K562 (cell line): ENCODE data around the gene ASB13. TPM values are rescaled to one million over a fixed set of nuclear protein-coding genes. Genes with fewer than 3 reads are reported as not detected.

Experiments
- MGA ChIP-seq: fragments of 450-650 bp; IDR thresholded peaks from 2 replicates; pipeline ENCODE4 v1.6.1; 2016; ENCODE audit warnings: mild to moderate bottlenecking, moderate library complexity
- MYNN ChIP-seq, 2 experiments: sonication (generic); formaldehyde crosslinking in 1 of 2; IDR thresholded peaks; 2 replicates each; pipeline versions ENCODE4 v1.5.0 to v1.6.1; 2016 to 2020; ENCODE audit warnings: antibody characterized with exemption in 1 of 2, missing genetic modification reagents in 1 of 2
- ZBTB11 ChIP-seq, 3 experiments: fragments of 200-800 bp in 1 of 3; fragments of 250-450 bp in 1 of 3; fragments of 450-650 bp in 1 of 3; sonication (Bioruptor Pico) in 1 of 3; sonication (Bioruptor generic) in 1 of 3; formaldehyde crosslinking in 1 of 3; IDR thresholded peaks; 2 replicates each; pipeline versions ENCODE4 v1.6.1 to v1.8.0; 2016 to 2022; ENCODE audit warnings: mild to moderate bottlenecking in 2 of 3, missing genetic modification characterization in 2 of 3, missing compliant biosample characterization in 1 of 3, moderate library complexity in 1 of 3
- ZNF609 ChIP-seq: sonication (generic); formaldehyde crosslinking; IDR thresholded peaks from 2 replicates; pipeline ENCODE4 v1.8.1; 2023; ENCODE audit warnings: missing genetic modification reagents, mild to moderate bottlenecking, borderline replicate concordance
- polyA plus RNA-seq, 8 experiments: library from polyadenylated mRNA; depleted of rRNA in 4 of 8; stranded (reverse) in 5 of 8; unstranded in 3 of 8; fragments of >200 nt; fragmentation: Nextera tagmentation in 2 of 8; fragmentation: Illumina TruSeq in 1 of 8; extraction: Ambion mirVana in 2 of 8; extraction: Trizol in 1 of 8; gene quantifications; 2 replicates each; pipeline versions ENCODE4 v1.2.1 to v1.2.3, GENCODE V29; 2011 to 2014; ENCODE audit warnings: inconsistent platforms in 1 of 8, missing spikeins in 1 of 8
- total RNA-seq, 7 experiments: library from RNA; depleted of rRNA in 6 of 7; stranded (reverse); fragments of >200 nt in 6 of 7; fragmentation: Illumina TruSeq in 2 of 7; extraction: Trizol in 2 of 7; gene quantifications; 2 replicates each; pipeline versions ENCODE4 v1.2.1 to v1.2.3, GENCODE V29; 2011 to 2021; ENCODE audit warnings: low replicate concordance in 1 of 7

ASB13 gene
- total and polyA plus RNA-seq, 9 of the 15 experiments (the other 6 are each of a cell fraction or from before 2014, with no cell fraction given): 5.2 to 28.8 (median 16.9) TPM

- TF ChIP-seq ZBTB11 (CRISPR knock-in tag; IDR thresholded peaks at IDR 0.05) (0 out of 6 replicates have a peak, but pooled peaks of 1 of the 3 experiments have one; percentile 45), MYNN (IDR thresholded peaks at IDR 0.05) (0 out of 2 replicates have a peak, but pooled peaks have one; percentile 41), MYNN (CRISPR knock-in tag; IDR thresholded peaks at IDR 0.05) (no peak), MGA (peak; percentile 32; the same call in 1 of the 2 replicates), ZNF609 (CRISPR knock-in tag) (0 out of 2 replicates have a peak, but pooled peaks have one; percentile 28)
Observed at GRCh38 chr10:5666841-5667630, 641 bp upstream of the ASB13 start (continued).
